Stomach (tissue), 8 donors: ENCODE measurements around the gene TRIM16. TPM values are rescaled to one million over a fixed set of nuclear protein-coding genes. Genes with fewer than 3 reads are reported as not detected.

Experiments
- polyA plus RNA-seq, 3 donors: library from polyadenylated mRNA; stranded (reverse); fragments of 200-250 nt; gene quantifications; one replicate each; pipeline ENCODE4 v1.2.3, GENCODE V29; 2013
- small RNA-seq, 4 donors: library from RNA; depleted of rRNA; stranded (forward); fragments of <200 nt; gene quantifications; one replicate each; pipeline ENCODE3, GENCODE V24; 2016
- total RNA-seq, 5 donors: library from RNA; depleted of rRNA; stranded (reverse); fragments of >200 nt; gene quantifications; one replicate each; pipeline versions ENCODE4 v1.1.0 to v1.2.3, GENCODE V29; 2014 to 2016
- donor health status: healthy with polysubstance abuse.
- donor health status: Bipolar disorder and iron deficiency.
- donor health status: healthy.

TRIM16 gene
- total and polyA plus RNA-seq, 8 donors: 1.2 to 82.9 (median 35.4) TPM

Small RNAs within 50 kb of the gene (small RNA-seq; reads per million reads assigned to genes)
- 0 reads per million in 4 donors for gene AC005838.1
- gene ZNF29P: 0 reads per million in 4 donors

Other genes with a start within 250 kb of the TRIM16 start
- gene CDRT4, start 216.7 kb downstream of the TRIM16 start, total RNA-seq: 10 to 100 TPM in 1 of 5 donors, 1 to 10 TPM in 2, not detected in 2; 4.5 to 12.5 (median 4.9) TPM
- gene CDRT4, start 216.7 kb downstream of the TRIM16 start, polyA plus RNA-seq: 10 to 100 TPM in 1 of 3 donors, 1 to 10 TPM in 2; 1.5 to 12.8 (median 2.4) TPM
- gene TVP23C, start 120.8 kb downstream of the TRIM16 start, total RNA-seq: 10 to 100 TPM in 4 of 5 donors, not detected in 1; 11.6 to 74.5 (median 37.5) TPM
- gene TVP23C, start 120.8 kb downstream of the TRIM16 start, polyA plus RNA-seq: 1 to 10 TPM in 2 of 3 donors, not detected in 1; 2.4 to 2.6 TPM
- gene FBXW10B, start 64.6 kb downstream of the TRIM16 start, total RNA-seq: 10 to 100 TPM in 2 of 5 donors, 1 to 10 TPM in 1, not detected in 2; 2.0 to 13.0 (median 11.2) TPM
- gene FBXW10B, start 64.6 kb downstream of the TRIM16 start, polyA plus RNA-seq: 1 to 10 TPM in 2 of 3 donors, under 1 TPM in 1; 0.31 to 2.8 (median 1.5) TPM
- 10 to 100 TPM in 3 of 5 donors, 1 to 10 TPM in 2; 4.7 to 29.4 (median 13.6) TPM for gene ZNF286A, start 15.4 kb upstream of the TRIM16 start, total RNA-seq
- gene ZNF286A, start 15.4 kb upstream of the TRIM16 start, polyA plus RNA-seq: 1 to 10 TPM; 3.5 to 5.7 (median 4.3) TPM
- gene TBC1D26, start 48.0 kb upstream of the TRIM16 start, total RNA-seq: under 1 TPM in 1 of 5 donors, not detected in 4; 0.37 TPM
- gene TBC1D26, start 48.0 kb upstream of the TRIM16 start, polyA plus RNA-seq: under 1 TPM in 1 of 3 donors, not detected in 2; 0.05 TPM